T-helper 1 cell treated with Interleukin-12 subunit alpha and Interleukin-12 subunit beta and Interleukin-4 antibody, amounts not matched to agents 30 μg/mL and 1 μg/mL, for 36 hours (primary cell): ENCODE measurements around the gene CD38.
"Not testable (repeated sequence)": the region's sequence is repeated elsewhere in the genome, so short reads cannot be mapped to it uniquely, and the experiment has no call there.

ENCODE experiments used
- H3K27ac Mint-ChIP-seq: one replicate; pipeline ENCODE4 v1.8.0; 2021; ENCODE audit warnings: mild to moderate bottlenecking, mixed read lengths
- H3K27me3 Mint-ChIP-seq: one replicate; pipeline ENCODE4 v1.8.0; 2021; ENCODE audit warnings: low read depth, mixed read lengths
- H3K36me3 Mint-ChIP-seq: one replicate; pipeline ENCODE4 v1.8.0; 2021; ENCODE audit warnings: low read depth, mixed read lengths
- H3K4me1 Mint-ChIP-seq: one replicate; pipeline ENCODE4 v1.8.0; 2021; ENCODE audit warnings: low read depth, mixed read lengths
- H3K4me3 Mint-ChIP-seq: one replicate; pipeline ENCODE4 v1.8.0; 2021; ENCODE audit warnings: mild to moderate bottlenecking, moderate library complexity, mixed read lengths
- H3K9me3 Mint-ChIP-seq: one replicate; pipeline ENCODE4 v1.8.0; 2021; ENCODE audit warnings: mixed read lengths

CD38 gene

DNA sequence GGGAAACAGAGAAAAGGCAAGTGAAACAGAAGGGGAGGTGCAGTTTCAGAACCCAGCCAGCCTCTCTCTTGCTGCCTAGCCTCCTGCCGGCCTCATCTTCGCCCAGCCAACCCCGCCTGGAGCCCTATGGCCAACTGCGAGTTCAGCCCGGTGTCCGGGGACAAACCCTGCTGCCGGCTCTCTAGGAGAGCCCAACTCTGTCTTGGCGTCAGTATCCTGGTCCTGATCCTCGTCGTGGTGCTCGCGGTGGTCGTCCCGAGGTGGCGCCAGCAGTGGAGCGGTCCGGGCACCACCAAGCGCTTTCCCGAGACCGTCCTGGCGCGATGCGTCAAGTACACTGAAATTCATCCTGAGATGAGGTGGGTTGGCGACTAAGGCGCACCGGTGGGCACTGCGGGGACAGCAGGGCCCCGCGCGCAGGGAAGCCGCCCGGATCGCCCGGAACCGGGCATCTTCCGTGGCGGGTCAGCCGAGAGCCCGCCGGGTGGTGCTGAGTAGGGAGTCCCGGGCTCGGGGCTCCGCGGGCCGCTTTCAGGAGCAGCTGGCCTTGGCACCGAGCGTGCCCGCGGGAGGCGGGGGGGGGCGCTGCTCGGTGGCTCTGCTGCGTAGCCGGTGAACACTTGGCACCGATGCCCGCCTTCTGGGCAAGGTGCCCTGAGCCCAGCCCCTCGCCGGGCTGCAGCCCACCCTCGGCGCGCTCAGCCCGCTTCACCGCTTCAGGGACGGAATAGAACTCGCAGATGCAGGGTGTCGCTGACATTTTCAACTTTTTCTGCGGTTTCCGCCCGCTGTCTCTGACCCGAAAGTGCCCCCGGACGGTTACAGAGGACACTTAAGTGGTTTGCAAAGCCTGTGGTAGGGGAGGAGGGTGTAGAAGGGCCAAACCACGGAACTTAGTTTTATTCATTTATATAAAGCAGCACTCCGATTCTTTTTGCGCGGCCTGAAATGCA, at the start of gene CD38:
CD38 (plus strand) TSS at position 40 of the 953 bp plus-strand sequence; CDS start at position 127, 87 bp downstream.
- Mint-ChIP-seq H3K4me1 (peaks cover 65% of the 10 kb centered on the region), H3K9me3 (no peaks in the 10 kb centered on the region), H3K27ac (peak within 1 kb of the TSS; percentile 92), H3K36me3 (peaks cover 44% of the 10 kb centered on the region), H3K4me3 (peak within 1 kb of the TSS; percentile 94), H3K27me3 (no peaks in the 10 kb centered on the region)

DNA sequence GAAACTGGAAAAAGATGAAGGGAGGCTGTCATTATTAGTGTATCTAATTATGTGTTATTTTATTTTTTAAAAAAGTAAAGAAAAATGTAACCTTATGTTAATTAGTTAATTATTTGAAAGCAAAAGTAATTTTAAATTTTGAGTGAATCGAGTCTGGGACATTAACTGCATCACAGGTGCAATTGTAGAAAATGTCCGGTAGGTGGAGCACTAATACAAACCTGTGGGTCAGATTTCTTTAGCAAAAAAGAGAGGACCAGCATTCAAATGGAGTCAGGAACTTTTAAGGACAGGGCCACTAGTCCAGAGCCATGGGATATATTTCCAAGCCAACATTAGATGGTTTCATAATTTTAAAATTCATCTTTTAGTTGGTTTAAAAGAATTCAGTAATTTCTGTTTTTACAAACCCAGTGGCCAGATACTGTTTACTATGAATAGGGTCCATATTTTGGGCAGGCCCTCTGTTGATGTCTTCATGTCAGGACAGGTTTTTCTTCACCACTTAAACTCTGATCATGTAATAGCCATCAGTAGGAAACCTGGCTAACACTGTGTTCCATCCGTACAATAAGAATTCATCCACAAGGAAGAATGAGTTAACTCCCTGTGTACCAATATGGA, 48.1 kb upstream of the CD38 start:
- Mint-ChIP-seq H3K4me3 (no peak overlapping the region), H3K27me3 (peaks cover 5% of the 10 kb centered on the region), H3K27ac (no peak overlapping the region), H3K4me1 (peaks cover 15% of the 10 kb centered on the region), H3K9me3 (peaks cover 8% of the 10 kb centered on the region), H3K36me3 (peaks cover 2% of the 10 kb centered on the region)

DNA sequence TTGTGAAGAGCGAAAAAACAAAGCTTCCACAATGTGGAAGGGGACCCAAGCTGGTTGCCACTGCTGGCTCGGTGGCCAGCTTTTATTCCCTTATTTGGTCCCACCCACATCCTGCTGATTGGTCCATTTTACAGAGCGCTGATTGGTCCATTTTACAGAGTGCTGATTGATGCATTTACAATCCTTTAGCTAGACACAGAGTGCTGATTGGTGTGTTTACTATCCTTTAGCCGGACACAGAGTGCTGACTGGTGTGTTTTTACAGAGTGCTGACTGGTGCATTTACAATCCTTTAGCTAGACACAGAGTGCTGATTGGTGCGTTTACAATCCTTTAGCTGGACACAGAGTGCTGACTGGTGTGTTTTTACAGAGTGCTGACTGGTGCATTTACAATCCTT, 45.1 kb upstream of the CD38 start:
- not testable (repeated sequence) for H3K27ac Mint-ChIP-seq, H3K27me3 Mint-ChIP-seq, H3K9me3 Mint-ChIP-seq, H3K36me3 Mint-ChIP-seq, H3K4me3 Mint-ChIP-seq
- H3K4me1 Mint-ChIP-seq, result peaks cover 28% of the 10 kb centered on the region

DNA sequence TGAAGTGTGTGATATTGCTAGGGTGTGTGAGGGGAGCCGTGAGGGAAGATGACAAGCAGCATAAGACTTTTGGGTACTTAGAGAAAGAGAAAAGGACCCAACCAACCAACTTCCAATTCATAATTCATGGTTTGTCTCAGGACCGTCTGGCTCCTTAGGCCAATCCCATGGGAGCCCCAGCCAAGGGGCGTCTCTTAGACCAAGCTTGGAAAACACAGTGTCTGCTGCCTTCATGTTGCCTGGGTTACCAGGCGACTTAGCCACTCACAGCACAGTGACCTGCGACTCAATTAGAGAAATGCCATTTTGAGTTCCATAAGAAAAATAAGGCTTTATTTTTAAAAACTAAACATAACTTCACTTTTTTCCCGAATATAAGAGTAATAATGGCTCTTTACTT, 42.6 kb upstream of the CD38 start:
- no peaks in the 10 kb centered on the region for H3K27me3 Mint-ChIP-seq
- peaks cover 11% of the 10 kb centered on the region for H3K9me3 Mint-ChIP-seq
- no peak overlapping the region for H3K27ac Mint-ChIP-seq
- peaks cover 24% of the 10 kb centered on the region for H3K4me1 Mint-ChIP-seq
- H3K4me3 Mint-ChIP-seq, result no peak overlapping the region
- peaks cover 8% of the 10 kb centered on the region for H3K36me3 Mint-ChIP-seq

DNA sequence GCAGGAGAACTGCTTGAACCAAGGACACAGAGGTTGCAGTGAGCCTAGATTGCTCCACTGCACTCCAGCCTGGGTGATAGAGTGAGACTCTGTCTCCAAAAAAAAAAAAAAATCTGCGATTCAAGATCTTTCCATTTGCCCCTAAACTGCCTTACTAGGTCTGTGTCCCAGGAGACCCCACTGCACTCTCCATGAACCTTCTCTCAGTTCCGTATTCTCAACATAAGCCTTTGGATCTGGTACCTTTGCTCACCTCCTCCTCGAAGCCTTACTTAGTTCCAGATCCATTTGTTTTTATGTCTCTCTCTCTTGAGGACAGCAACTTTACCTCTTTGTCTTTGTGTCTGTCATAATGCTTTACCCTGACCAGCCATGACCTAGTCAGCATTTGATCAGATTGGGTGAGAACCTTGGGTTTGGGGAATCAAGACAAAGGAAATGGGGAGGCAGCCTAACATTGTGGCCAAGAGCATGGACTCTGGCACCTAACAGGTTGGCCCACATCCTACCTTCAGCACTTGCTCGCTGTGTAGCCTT, 41.5 kb upstream of the CD38 start:
- peaks cover 12% of the 10 kb centered on the region for H3K36me3 Mint-ChIP-seq
- H3K4me3 Mint-ChIP-seq, result no peak overlapping the region
- peaks cover 23% of the 10 kb centered on the region for H3K4me1 Mint-ChIP-seq
- H3K27me3 Mint-ChIP-seq, result no peaks in the 10 kb centered on the region
- H3K27ac Mint-ChIP-seq, result no peak overlapping the region
- H3K9me3 Mint-ChIP-seq, result peaks cover 16% of the 10 kb centered on the region

DNA sequence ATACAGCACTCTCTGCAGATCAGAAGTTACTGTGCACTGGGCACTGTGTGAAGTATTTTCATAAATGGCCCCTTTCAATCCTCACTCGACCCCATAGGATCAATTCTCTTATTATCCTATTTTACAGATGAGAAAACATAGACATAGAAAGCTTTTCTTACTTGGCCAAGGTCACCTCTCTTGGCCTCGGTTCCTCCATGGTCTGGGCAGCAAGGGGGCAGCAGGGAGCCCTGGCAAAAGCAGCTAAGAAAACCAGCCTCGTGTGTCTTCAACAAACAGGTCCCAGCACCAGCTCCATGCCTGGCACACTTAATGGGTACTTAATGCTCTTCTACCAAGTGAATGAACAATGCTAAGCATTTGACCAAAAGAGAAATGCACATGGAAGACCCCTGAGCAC, 40.9 kb upstream of the CD38 start:
- no peak overlapping the region for H3K27ac Mint-ChIP-seq
- H3K4me3 Mint-ChIP-seq, result no peak overlapping the region
- H3K4me1 Mint-ChIP-seq, result peaks cover 23% of the 10 kb centered on the region

DNA sequence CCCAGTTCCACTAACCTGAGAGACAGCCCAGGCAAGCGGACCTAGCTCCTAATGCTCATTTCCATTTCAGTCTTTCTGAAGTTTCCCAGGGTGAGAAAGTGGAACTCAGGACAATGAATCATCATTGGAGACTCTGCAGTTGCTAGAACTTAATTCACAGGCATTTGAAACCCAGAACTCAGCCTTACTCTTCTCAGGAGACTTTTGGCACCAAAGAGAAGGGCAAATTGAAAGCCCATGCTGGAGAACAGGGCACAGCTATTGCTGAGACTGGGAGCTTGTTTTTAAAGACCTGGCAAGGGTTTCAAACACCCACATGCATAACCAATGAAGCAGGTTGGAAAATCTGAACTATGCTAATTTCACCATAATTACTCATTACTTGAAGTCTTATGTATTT, 39.3 kb upstream of the CD38 start:
- peaks cover 19% of the 10 kb centered on the region for H3K36me3 Mint-ChIP-seq
- no peak overlapping the region for H3K4me3 Mint-ChIP-seq
- no peaks in the 10 kb centered on the region for H3K27me3 Mint-ChIP-seq
- H3K9me3 Mint-ChIP-seq, result peaks cover 30% of the 10 kb centered on the region
- no peak overlapping the region for H3K27ac Mint-ChIP-seq
- peaks cover 27% of the 10 kb centered on the region for H3K4me1 Mint-ChIP-seq

More for the DNA sequence above, 40.9 kb upstream of the CD38 start:
- H3K36me3 Mint-ChIP-seq, result peaks cover 12% of the 10 kb centered on the region
- no peaks in the 10 kb centered on the region for H3K27me3 Mint-ChIP-seq
- peaks cover 22% of the 10 kb centered on the region for H3K9me3 Mint-ChIP-seq

DNA sequence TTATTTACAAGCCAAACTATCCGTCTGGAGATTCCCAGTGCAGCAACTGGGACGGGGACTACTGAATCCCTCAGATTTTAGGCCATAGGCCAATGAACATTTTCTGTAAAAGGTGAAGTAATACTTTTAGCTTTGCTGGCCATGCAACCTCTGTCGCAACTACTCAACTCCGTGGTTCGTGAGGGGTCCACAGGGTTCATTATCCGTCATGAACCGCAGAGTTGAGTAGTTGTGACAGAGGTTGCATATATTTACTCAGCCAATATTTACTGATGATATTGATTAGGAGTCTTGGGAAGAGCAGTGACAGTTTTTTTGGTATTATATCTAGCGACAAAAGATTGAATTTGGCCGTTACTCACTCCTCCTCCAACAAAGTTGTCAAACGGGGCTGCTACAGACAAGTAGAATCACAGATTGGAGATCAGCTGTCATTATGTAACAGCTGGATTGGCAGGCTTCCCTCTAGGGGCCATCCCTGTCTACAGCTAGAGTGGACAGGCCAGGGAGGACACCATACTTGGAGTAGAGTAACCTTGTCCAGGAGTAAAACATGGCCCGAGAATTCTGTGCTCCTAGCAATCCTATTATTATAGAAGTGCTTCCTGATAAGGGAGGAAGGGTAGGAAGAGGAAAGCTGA, 37.2 kb upstream of the CD38 start:
- H3K4me3 Mint-ChIP-seq, result no peak overlapping the region
- H3K9me3 Mint-ChIP-seq, result peaks cover 42% of the 10 kb centered on the region
- H3K4me1 Mint-ChIP-seq, result peaks cover 26% of the 10 kb centered on the region
- H3K27ac Mint-ChIP-seq, result no peak overlapping the region
- H3K27me3 Mint-ChIP-seq, result no peaks in the 10 kb centered on the region
- peaks cover 19% of the 10 kb centered on the region for H3K36me3 Mint-ChIP-seq

DNA sequence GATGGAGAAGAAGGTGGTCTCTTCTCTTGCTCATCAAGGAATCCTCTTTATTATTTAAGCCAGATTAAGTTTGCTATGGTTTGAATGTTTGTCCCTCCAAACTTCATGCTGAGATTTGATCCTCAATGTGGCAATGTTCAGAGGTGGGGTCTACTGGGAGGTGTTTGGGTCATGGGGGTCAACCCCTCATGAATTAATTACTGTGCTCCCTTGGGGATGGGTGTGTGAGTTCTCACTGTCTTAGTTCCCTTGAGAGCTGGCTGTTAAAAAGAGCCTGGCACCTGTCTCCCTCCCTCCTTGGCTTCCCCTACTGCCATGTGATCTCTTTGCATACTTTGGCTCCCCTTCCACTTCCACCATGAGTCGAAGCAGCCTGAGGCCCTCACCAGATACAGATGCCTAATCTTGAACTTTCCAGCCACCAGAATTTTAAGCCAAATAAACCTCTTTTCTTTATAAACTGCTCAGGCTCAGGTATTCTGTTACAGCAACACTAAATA, 36.0 kb upstream of the CD38 start:
- Mint-ChIP-seq H3K9me3 (peaks cover 51% of the 10 kb centered on the region), H3K27ac (no peak overlapping the region), H3K4me3 (no peak overlapping the region), H3K27me3 (no peaks in the 10 kb centered on the region), H3K4me1 (peaks cover 27% of the 10 kb centered on the region), H3K36me3 (peaks cover 24% of the 10 kb centered on the region)

DNA sequence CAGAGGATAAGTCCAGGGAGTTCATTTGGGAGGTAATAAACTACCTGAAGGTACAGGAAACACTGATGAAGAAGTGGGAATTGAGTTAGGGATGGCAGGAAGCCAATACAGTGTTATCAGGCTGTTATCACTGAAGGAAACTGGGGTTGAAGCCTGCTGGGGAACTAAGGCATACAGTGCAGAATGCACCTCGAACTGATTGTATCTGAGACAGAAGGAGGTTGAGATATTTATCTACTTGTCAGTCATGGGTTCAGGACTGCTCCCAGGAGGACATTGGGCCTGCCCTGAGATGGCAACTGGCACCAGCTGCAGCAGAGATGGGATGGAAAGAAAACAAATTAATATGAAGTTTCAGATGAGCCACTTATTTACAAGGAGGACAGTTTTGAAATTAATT, 35.5 kb upstream of the CD38 start:
- H3K4me3 Mint-ChIP-seq, result no peak overlapping the region
- peaks cover 22% of the 10 kb centered on the region for H3K4me1 Mint-ChIP-seq
- peaks cover 24% of the 10 kb centered on the region for H3K36me3 Mint-ChIP-seq
- no peak overlapping the region for H3K27ac Mint-ChIP-seq
- no peaks in the 10 kb centered on the region for H3K27me3 Mint-ChIP-seq
- H3K9me3 Mint-ChIP-seq, result peaks cover 51% of the 10 kb centered on the region

DNA sequence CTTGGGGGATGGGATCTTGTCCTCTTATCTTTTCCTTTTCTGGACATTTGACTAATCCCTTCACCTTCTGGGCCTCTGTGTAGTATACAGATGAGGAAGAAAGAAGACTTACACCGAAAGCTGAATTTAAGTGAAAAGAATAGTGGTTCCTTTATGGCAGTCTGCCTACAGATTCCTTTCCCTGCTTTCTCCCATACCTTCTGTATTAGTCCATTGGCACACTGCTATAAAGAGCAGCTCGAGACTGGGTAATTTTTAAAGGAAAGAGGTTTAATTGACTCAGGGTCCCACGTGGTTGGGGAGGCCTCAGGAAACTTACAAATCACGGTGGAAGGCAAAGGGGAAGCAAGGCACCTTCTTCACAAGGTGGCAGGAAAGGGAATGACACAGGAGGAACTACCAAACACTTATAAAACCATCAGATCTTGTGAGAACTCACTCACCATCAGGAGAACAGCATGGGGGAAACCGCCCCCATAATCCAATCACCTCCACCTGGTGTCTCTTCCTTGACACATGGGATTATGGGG, 34.0 kb upstream of the CD38 start:
- Mint-ChIP-seq H3K9me3 (peaks cover 51% of the 10 kb centered on the region), H3K4me3 (no peak overlapping the region), H3K4me1 (peaks cover 19% of the 10 kb centered on the region), H3K27ac (no peak overlapping the region), H3K36me3 (peaks cover 24% of the 10 kb centered on the region), H3K27me3 (no peaks in the 10 kb centered on the region)

DNA sequence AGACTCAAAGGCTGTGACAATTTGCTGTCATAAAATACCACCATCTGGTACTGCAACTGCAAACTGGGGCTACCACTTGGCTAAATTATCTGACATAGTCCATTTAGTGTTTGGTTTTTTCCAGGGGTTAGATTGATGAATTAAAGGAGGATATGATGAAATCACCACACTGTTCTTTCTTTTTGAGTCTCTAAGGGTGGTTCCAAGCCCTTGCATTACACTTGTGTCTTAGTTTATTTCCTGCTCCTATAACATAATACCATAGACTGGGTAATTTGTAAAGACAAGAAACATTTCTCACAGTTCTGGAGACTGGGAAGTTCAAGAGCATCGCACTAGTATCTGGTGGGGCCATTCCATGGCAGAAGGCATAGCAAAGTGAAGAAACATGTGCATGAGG, 32.0 kb upstream of the CD38 start:
- H3K9me3 Mint-ChIP-seq, result peaks cover 49% of the 10 kb centered on the region
- H3K4me1 Mint-ChIP-seq, result peaks cover 16% of the 10 kb centered on the region
- no peaks in the 10 kb centered on the region for H3K27me3 Mint-ChIP-seq
- no peak overlapping the region for H3K4me3 Mint-ChIP-seq
- H3K27ac Mint-ChIP-seq, result peak overlapping the region; percentile 27
- H3K36me3 Mint-ChIP-seq, result peaks cover 16% of the 10 kb centered on the region

DNA sequence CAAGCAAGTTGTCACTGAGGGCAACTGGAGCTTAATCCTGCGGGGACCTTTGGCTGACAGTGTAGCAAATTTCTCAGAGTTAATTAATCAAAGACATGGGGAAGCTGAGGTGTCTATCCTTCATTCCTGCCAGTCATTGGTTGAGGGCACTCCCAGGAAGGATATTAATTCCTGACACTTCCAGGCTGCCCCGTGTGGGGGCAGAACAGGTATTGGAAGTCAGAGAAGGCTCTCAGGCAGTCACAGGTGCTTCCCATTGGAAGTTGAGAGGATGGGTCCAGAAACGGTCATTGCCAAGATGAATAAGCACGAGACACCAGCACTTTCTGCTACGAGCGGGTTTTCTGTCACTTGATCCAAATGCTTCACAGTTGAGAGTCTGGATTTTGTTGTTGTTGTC, 29.1 kb upstream of the CD38 start:
- Mint-ChIP-seq H3K4me1 (peaks cover 16% of the 10 kb centered on the region), H3K4me3 (no peak overlapping the region), H3K36me3 (peaks cover 5% of the 10 kb centered on the region), H3K27me3 (no peaks in the 10 kb centered on the region), H3K9me3 (peaks cover 28% of the 10 kb centered on the region), H3K27ac (no peak overlapping the region)

DNA sequence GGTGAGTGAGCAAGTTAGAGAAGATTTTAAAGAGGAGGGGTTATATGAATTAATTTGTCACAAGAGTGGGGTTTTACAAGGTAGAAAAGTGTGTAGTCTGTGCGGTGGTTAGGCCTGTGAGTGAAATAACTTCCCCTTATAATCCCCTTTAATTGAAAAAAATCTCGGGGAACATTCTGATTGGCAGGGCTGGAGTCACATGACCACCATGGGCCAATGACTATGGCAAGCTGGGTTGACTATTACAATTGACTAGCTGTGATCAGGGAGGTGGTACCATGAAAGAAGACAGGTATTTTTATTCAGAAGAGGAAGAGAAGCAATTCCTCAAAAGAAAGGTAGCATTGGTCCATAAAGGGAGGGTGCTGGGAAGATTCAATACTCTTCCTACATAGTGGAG, 27.0 kb upstream of the CD38 start:
- Mint-ChIP-seq H3K27me3 (no peaks in the 10 kb centered on the region), H3K27ac (no peak overlapping the region), H3K36me3 (peaks cover 3% of the 10 kb centered on the region), H3K4me1 (peaks cover 29% of the 10 kb centered on the region), H3K9me3 (peaks cover 12% of the 10 kb centered on the region), H3K4me3 (no peak overlapping the region)
